T-helper 1 cell treated with Interleukin-12 subunit alpha and Interleukin-12 subunit beta and Interleukin-4 antibody, amounts not matched to agents 30 ng/mL and 1 ng/mL, for 36 hours (primary cell): ENCODE results near the gene TAGLN2. TPM values are rescaled to one million over a fixed set of nuclear protein-coding genes. Genes with fewer than 3 reads are reported as not detected.

Source experiments
- intact Hi-C: fragments of 100-400 bp; cut with micrococcal nuclease; formaldehyde crosslinking; loops from one replicate; pipeline ENCODE4 v1.15.1; 2024
- total RNA-seq: library from RNA; stranded (reverse); gene quantifications from 2 replicates; pipeline ENCODE4 v1.2.3, GENCODE V29; 2022

Gene TAGLN2
- total RNA-seq, 1 donor from 2014 or later = 411 TPM

- intact Hi-C loops = no loop called here
Measured at GRCh38 chr1:159881622-159882526, 43.4 kb downstream of the TAGLN2 start.

DNA sequence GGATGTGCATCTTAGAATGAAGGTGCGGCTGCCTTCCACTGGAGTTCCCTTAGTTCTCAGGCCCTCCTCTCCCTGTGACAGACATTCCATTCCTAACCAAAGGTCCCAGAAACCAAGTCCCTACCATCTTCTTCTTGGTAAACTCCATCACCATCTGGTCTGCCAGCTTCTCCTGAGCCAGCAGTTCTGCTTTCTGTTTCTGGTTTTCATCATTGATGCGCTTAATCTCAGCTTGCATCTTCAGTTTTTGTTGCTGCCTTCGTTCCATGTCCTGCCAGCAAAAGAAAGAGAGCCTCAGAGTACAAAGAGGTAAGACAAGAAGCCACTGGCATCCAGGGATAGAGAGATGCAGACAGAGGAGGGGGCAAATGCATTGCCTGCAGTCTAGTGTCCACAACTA lies 44.9 kb downstream of the TAGLN2 start:
- intact Hi-C loops = no loop called here

GRCh38 chr1:159879977-159880376 lies 45.3 kb downstream of the TAGLN2 start:
- intact Hi-C loops = no loop called here

GRCh38 chr1:159879136-159879535 lies 46.2 kb downstream of the TAGLN2 start:
- intact Hi-C loops = no loop called here

DNA sequence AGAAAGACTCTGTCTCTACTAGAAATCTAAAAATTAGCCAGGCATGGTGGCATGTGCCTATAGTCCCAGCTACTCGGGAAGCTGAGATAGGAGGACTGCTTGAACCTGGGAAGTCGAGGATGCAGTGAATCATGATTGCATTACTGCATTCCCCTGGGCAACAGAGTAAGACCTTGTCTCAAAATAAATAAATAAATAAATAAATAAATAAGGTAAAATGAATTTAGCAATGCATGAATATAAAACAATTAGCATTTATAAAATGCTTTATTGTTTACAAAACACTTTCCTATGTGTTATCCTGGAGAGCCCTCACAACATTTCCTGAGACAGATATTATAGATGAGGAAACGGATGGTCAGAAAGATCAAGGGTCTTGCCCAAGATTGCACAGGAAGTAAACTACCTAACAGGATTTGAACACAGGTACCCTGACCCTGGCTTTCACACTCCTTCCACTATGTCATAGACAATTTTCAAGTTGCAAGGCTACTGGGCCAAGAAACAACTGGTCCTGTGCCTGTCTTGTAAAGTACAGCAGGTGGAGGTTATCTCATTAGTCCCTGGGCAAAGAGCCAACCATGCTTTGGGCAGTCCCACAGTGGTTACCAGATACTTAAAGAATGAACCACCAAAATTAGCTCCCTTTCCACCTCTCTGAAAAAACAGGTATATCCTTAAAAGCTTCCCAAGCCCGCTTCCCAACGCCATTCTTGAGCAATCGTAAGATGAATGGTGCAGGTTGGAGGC lies 47.4 kb downstream of the TAGLN2 start:
- intact Hi-C loops = no loop called here

GRCh38 chr1:159873530-159874143 lies 51.7 kb downstream of the TAGLN2 start:
- intact Hi-C loops = no loop called here

GRCh38 chr1:159872891-159873290 lies 52.4 kb downstream of the TAGLN2 start:
- intact Hi-C loops = no loop called here

DNA sequence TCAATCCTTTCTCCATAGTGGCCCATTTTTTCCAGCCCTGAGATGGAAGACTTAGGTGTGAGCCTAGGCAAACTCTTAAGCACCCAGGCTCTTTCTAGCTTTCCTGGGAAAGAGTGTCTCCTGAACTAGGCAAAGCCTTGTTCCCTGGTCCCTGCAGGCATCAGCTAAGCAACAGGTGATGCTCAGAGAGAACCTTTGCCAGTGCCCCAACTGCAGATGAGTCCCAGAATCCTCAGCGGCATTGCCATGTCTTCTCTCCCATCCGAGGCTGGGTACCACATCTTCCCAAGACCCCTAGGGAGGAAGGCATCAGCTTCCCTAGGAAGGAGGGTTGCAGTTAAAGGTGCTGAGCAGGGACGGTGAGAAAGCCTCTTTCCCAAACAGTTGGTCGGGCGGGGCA lies 54.6 kb downstream of the TAGLN2 start:
- intact Hi-C loops = no loop called here

- intact Hi-C loops = no loop called here
Measured at GRCh38 chr1:159869607-159870006, 55.7 kb downstream of the TAGLN2 start.

GRCh38 chr1:159869173-159869572 lies 56.1 kb downstream of the TAGLN2 start:
- intact Hi-C loops = no loop called here

- intact Hi-C loops = no loop called here
Measured at GRCh38 chr1:159868766-159869165, 56.5 kb downstream of the TAGLN2 start.

Other genes starting within 250 kb of the TAGLN2 start
- gene CRP, start 210.9 kb downstream of the TAGLN2 start, total RNA-seq = not detected in 2 replicates
- 12.8 and 13.0 TPM in 2 replicates for gene DUSP23, start 144.5 kb downstream of the TAGLN2 start, total RNA-seq
- 0.34 and 0.49 TPM in 2 replicates for gene FCRL6, start 123.1 kb downstream of the TAGLN2 start, total RNA-seq
- gene SLAMF8, start 98.6 kb downstream of the TAGLN2 start, total RNA-seq = 0.83 and 1.4 TPM in 2 replicates
- not detected in 2 replicates for gene VSIG8, start 62.9 kb downstream of the TAGLN2 start, total RNA-seq
- gene CFAP45, start 25.3 kb downstream of the TAGLN2 start, total RNA-seq = 0.68 and 0.76 TPM in 2 replicates
- not detected in 2 replicates for gene IGSF9, start 20.1 kb upstream of the TAGLN2 start, total RNA-seq
- gene SLAMF9, start 28.7 kb upstream of the TAGLN2 start, total RNA-seq = not detected in 2 replicates
- 5.7 and 5.9 TPM in 2 replicates for gene PIGM, start 106.5 kb upstream of the TAGLN2 start, total RNA-seq
- not detected in 2 replicates for gene KCNJ10, start 144.7 kb upstream of the TAGLN2 start, total RNA-seq
- not detected in 2 replicates for gene KCNJ9, start 156.0 kb upstream of the TAGLN2 start, total RNA-seq
- gene IGSF8, start 173.1 kb upstream of the TAGLN2 start, total RNA-seq = 27.8 and 28.7 TPM in 2 replicates
- not detected in 2 replicates for gene ATP1A2, start 190.3 kb upstream of the TAGLN2 start, total RNA-seq
- not detected in 2 replicates for gene ATP1A4, start 226.1 kb upstream of the TAGLN2 start, total RNA-seq